Gastrocnemius medialis (tissue), 4 donors: ENCODE data around the gene SLC35E2B. TPM values are rescaled to one million over a fixed set of nuclear protein-coding genes. Genes with fewer than 3 reads are reported as not detected.
A peak's percentile ranks its signal among the peaks of the same experiment; 100 is the strongest.

ENCODE experiments used
- ATAC-seq, 2 donors: fragments of 150-250 bp; one replicate each; pipeline ENCODE4 v1.9.1; 2016
- DNase-seq, 2 donors: peaks; one replicate each; pipeline ENCODE4 v3.0.0-alpha.2; 2019
- H3K27ac ChIP-seq, 4 donors: fragments of 200-600 bp; sonication (generic); 1 replicate in 1 of 4; 2 replicates in 3 of 4; pipeline ENCODE4 v1.5.1; 2016 to 2018; ENCODE audit warnings: mild to moderate bottlenecking in 2 of 4, moderate library complexity in 1 of 4
- H3K27me3 ChIP-seq, 3 donors: fragments of 200-600 bp; sonication (generic) in 2 of 3; 1 replicate in 1 of 3; 2 replicates in 2 of 3; pipeline versions ENCODE4 v1.5.1 to v1.6.0; 2016 to 2019; ENCODE audit warnings: mild to moderate bottlenecking in 1 of 3, moderate library complexity in 1 of 3
- H3K36me3 ChIP-seq, 2 donors: fragments of 200-600 bp; sonication (generic) in 1 of 2; one replicate each; pipeline ENCODE4 v1.5.1; 2017 to 2018
- H3K4me1 ChIP-seq, 2 donors: fragments of 200-600 bp; sonication (generic) in 1 of 2; one replicate each; pipeline ENCODE4 v1.5.1; 2016 to 2017; ENCODE audit warnings: mild to moderate bottlenecking in 2 of 2
- H3K4me3 ChIP-seq, 4 donors: fragments of 200-600 bp; sonication (generic) in 3 of 4; 1 replicate in 1 of 4; 2 replicates in 3 of 4; pipeline ENCODE4 v1.5.1; 2016 to 2019; ENCODE audit warnings: mild to moderate bottlenecking in 2 of 4
- H3K9me3 ChIP-seq, 3 donors: fragments of 200-600 bp; sonication (generic) in 2 of 3; 1 replicate in 1 of 3; 2 replicates in 2 of 3; pipeline ENCODE4 v1.5.1; 2016 to 2019
- POLR2A ChIP-seq, 2 donors: fragments of 450-650 bp; IDR thresholded peaks; one replicate each; pipeline ENCODE4 v1.6.1; 2017; ENCODE audit warnings: antibody characterized with exemption in 2 of 2, mild to moderate bottlenecking in 2 of 2, moderate library complexity in 2 of 2
- in situ Hi-C, 4 donors: fragments of 200-750 bp; cut with MboI; loops; one replicate each; pipeline versions ENCODE4 v1.15.0 to v1.8.0; 2017; ENCODE audit warnings: low sequenced_read_pairs in 4 of 4
- intact Hi-C: fragments of 100-400 bp; cut with DNase I; formaldehyde crosslinking; loops from one replicate; pipeline ENCODE4 v1.15.1; 2023; ENCODE audit warnings: low total_unique reads
- total RNA-seq, 4 donors: library from RNA; depleted of rRNA; stranded (reverse); fragments of >200 nt; gene quantifications; one replicate each; pipeline versions ENCODE4 v1.1.0 to v1.2.3, GENCODE V29; 2016
- TF ChIP-seq, protein P1 (sequence below), 5 experiments: fragments of 450-650 bp in 3 of 5; fragments of 200-600 bp in 2 of 5; sonication (generic) in 2 of 5; IDR thresholded peaks in 4 of 5; conservative IDR thresholded peaks in 1 of 5; 1 replicate in 4 of 5; 2 replicates in 1 of 5; pipeline ENCODE4 v1.5.1; 2016 to 2019; ENCODE audit warnings: antibody characterized with exemption in 5 of 5, mild to moderate bottlenecking in 3 of 5, moderate library complexity in 3 of 5

The SLC35E2B gene
- total RNA-seq, 4 donors from 2014 or later, result 13.5 to 21.8 (median 15.2) TPM

DNA sequence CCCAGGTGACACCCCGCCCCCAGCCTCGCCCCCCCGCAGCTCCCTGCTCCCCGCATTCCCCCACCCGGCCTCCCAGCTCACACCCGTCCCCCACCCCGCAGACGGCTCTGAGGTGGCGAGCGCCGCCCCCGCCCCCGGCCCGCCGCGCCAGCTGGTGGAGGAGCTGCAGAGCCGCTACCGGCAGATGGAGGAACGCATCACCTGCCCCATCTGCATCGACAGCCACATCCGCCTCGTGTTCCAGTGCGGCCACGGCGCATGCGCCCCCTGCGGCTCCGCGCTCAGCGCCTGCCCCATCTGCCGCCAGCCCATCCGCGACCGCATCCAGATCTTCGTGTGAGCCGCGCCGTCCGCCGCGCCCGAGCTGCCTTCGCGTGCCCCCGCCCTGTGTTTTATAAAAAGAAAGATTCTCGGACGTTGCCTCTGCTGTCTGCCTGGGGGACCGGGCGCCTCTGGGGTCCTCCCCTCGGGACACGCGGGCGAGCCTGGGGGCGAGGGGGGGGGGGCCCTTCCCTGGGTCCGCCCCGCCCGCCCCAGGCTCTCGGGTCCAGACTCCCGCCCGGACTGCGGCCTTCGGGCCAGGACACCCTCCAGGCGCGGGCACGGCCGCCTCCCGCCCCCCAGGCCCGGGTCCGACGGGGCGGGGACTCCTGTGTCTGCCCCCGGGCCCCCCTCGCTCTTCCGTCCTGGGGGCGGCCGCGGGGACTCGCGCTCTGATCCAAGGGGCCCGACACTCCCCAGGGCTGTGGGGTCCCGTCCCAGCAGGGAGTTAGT is 62.2 kb downstream of the SLC35E2B start:
- Histone ChIP-seq H3K9me3 (no peaks in the 10 kb centered on the region), H3K4me1 (peaks cover 0 to 5% of the 10 kb centered on the region in 2 donors), H3K36me3 (peaks cover 0 to 15% of the 10 kb centered on the region in 2 donors), H3K27ac (peak overlapping the region; percentile 22 to 39 (median 31)), H3K4me3 (peak overlapping the region; percentile 15 to 40 (median 26)), H3K27me3 (peaks cover 0 to 7% (median 3%) of the 10 kb centered on the region in 3 donors)
- in situ Hi-C loops, result no loop called here
- DNase-seq (peak in 1 of 2 donors; percentile 35), ATAC-seq (no peak)
- peak in 1 of 2 donors; percentile 18 for TF ChIP-seq POLR2A (IDR thresholded peaks at IDR 0.05)
- TF ChIP-seq, protein P1, sequence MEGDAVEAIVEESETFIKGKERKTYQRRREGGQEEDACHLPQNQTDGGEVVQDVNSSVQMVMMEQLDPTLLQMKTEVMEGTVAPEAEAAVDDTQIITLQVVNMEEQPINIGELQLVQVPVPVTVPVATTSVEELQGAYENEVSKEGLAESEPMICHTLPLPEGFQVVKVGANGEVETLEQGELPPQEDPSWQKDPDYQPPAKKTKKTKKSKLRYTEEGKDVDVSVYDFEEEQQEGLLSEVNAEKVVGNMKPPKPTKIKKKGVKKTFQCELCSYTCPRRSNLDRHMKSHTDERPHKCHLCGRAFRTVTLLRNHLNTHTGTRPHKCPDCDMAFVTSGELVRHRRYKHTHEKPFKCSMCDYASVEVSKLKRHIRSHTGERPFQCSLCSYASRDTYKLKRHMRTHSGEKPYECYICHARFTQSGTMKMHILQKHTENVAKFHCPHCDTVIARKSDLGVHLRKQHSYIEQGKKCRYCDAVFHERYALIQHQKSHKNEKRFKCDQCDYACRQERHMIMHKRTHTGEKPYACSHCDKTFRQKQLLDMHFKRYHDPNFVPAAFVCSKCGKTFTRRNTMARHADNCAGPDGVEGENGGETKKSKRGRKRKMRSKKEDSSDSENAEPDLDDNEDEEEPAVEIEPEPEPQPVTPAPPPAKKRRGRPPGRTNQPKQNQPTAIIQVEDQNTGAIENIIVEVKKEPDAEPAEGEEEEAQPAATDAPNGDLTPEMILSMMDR (IDR thresholded peaks at IDR 0.05 in 4 of 5, conservative IDR thresholded peaks at IDR 0.05 in 1 of 5), result no peak
- intact Hi-C loops, result no loop called here

DNA sequence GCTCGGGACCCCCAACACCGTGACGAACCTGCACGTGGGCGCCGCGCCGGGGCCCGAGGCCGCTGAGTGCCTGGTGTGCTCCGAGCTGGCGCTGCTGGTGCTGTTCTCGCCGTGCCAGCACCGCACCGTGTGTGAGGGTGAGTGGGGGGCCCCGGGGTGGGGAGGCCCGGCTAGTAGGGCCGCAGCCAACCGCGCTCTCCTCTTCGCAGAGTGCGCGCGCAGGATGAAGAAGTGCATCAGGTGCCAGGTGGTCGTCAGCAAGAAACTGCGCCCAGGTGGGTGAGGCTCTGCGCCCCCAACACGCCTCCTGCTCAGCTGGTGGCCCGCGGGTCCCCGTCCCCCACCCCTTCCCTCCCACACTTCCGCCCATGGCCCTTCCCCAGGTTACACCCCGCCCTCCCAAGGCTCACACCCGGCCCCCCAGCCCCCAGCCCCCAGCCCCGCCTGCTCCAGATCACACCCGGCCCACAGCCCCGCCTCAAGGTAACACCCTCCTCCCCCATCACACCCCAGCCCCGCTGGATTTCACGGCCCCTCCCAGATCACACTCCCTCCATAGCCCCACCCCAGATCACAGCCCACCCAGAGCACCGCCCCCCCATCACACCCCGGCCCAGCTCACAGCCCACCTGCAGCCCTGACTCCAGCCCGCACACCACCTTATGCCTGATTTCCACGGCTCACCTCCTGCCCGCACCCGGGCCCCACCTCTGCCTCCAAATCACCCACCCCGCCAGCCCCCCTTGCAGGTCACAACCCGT is 63.0 kb downstream of the SLC35E2B start:
- no peak overlapping the region for H3K4me3 ChIP-seq
- no peak for TF ChIP-seq POLR2A (IDR thresholded peaks at IDR 0.05)
- TF ChIP-seq, protein P1 (IDR thresholded peaks at IDR 0.05 in 4 of 5, conservative IDR thresholded peaks at IDR 0.05 in 1 of 5), result no peak
- ATAC-seq, result no peak
- in situ Hi-C loops, result no loop called here
- no peak for DNase-seq
- intact Hi-C loops, result no loop called here
- H3K36me3 ChIP-seq, result peaks cover 0 to 18% of the 10 kb centered on the region in 2 donors
- peaks cover 0 to 7% (median 3%) of the 10 kb centered on the region in 3 donors for H3K27me3 ChIP-seq
- H3K4me1 ChIP-seq, result peaks cover 0 to 5% of the 10 kb centered on the region in 2 donors
- no peak overlapping the region for H3K27ac ChIP-seq
- H3K9me3 ChIP-seq, result no peaks in the 10 kb centered on the region

DNA sequence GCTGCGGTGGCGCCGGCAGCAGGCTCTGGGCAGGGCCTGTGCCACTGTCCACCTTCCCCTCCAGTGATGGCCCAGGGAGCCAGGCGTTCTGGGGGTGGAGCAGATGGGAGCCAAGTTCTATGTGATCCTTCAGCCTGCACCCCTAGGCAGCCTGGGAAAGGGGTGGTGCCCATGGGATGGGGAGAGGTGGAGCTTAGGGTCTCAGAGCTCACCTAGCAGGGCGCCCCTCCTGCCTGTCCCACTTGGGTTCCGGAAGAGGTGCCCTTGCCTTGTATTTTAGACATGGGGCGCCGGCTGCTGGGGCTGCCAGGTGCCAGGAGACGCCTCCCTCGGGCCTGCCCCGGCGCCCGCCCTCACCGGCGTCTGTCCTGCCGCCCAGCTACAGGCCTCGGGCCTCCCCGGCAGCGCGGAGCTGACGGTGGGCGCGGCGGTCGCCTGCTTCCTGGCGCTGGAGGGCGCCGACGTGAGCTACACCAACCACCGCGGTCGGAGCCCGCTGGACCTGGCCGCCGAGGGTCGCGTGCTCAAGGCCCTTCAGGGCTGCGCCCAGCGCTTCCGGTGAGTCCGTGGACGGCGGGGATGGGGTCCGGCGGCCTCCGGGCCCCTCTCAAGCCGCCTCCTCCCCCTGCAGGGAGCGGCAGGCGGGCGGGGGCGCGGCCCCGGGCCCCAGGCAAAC is 63.7 kb downstream of the SLC35E2B start:
- peaks cover 0 to 7% (median 3%) of the 10 kb centered on the region in 3 donors for H3K27me3 ChIP-seq
- peaks cover 0 to 5% of the 10 kb centered on the region in 2 donors for H3K4me1 ChIP-seq
- H3K4me3 ChIP-seq, result no peak overlapping the region
- TF ChIP-seq, protein P1 (IDR thresholded peaks at IDR 0.05 in 4 of 5, conservative IDR thresholded peaks at IDR 0.05 in 1 of 5), result no peak
- no peaks in the 10 kb centered on the region for H3K9me3 ChIP-seq
- peaks cover 0 to 18% of the 10 kb centered on the region in 2 donors for H3K36me3 ChIP-seq
- no peak for ATAC-seq
- in situ Hi-C loops, result no loop called here
- no peak for DNase-seq
- no peak overlapping the region for H3K27ac ChIP-seq
- intact Hi-C loops, result no loop called here

DNA sequence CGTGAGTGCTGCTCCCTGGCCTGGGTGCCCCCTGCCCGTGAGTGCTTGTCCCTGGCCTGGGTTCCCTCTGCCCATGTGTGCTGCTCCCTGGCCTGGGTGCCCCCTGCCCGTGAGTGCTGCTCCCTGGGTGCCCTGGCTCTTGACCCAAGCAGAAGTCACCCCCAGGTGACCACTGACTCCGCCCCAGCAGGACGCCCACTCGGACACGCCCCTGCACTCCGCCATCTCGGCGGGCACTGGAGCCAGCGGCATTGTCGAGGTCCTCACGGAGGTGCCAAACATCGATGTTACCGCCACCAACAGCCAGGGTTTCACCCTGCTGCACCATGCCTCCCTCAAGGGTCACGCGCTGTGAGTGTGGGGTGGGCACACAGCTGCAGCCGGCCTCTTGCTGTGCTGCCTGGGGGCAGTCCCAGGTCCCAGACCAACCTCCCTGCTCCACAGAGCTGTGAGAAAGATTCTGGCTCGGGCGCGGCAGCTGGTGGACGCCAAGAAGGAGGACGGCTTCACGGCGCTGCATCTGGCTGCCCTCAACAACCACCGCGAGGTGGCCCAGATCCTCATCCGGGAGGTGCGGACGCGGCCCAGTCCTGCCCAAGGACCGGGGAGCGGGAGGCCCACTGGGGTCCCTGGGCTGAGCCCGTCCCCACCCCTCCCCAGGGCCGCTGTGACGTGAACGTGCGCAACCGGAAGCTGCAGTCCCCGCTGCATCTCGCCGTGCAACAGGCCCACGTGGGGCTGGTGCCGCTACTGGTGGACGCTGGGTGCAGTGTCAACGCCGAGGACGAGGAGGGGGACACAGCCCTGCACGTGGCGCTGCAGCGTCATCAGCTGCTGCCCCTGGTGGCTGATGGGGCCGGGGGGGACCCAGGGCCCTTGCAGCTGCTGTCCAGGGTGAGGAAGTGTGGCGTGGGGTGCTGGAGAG is 64.5 kb downstream of the SLC35E2B start:
- DNase-seq, result no peak
- Histone ChIP-seq H3K4me3 (no peak overlapping the region), H3K4me1 (peaks cover 2 to 13% of the 10 kb centered on the region in 2 donors), H3K36me3 (peaks cover 0 to 18% of the 10 kb centered on the region in 2 donors), H3K27ac (no peak overlapping the region), H3K9me3 (no peaks in the 10 kb centered on the region), H3K27me3 (peaks cover 0 to 7% (median 3%) of the 10 kb centered on the region in 3 donors)
- intact Hi-C loops, result no loop called here
- ATAC-seq, result no peak
- in situ Hi-C loops, result no loop called here
- TF ChIP-seq, protein P1 (IDR thresholded peaks at IDR 0.05 in 4 of 5, conservative IDR thresholded peaks at IDR 0.05 in 1 of 5), result no peak
- TF ChIP-seq POLR2A (IDR thresholded peaks at IDR 0.05), result no peak
